H9 (cell line): ENCODE results near the gene GTF2F2. TPM values are rescaled to one million over a fixed set of nuclear protein-coding genes. Genes with fewer than 3 reads are reported as not detected.

Source experiments
- DNase-seq: peaks from one replicate; pipeline ENCODE4 v3.0.0-alpha.2; 2017
- H2AFZ ChIP-seq: one replicate; pipeline ENCODE4 v1.6.1; 2013; ENCODE audit warnings: mild to moderate bottlenecking, low read length, control low read depth, moderate library complexity
- H2AK5ac ChIP-seq: 2 replicates; pipeline ENCODE4 v1.6.1; 2013; ENCODE audit warnings: low read length, control low read depth, mixed read lengths; ENCODE audit not compliant: insufficient read length
- H2BK120ac ChIP-seq: one replicate; pipeline ENCODE4 v1.6.1; 2013; ENCODE audit warnings: low read depth, mild to moderate bottlenecking, low read length, control low read depth, inconsistent platforms; ENCODE audit not compliant: poor library complexity, severe bottlenecking
- H2BK12ac ChIP-seq: 2 replicates; pipeline ENCODE4 v1.6.1; 2013; ENCODE audit warnings: low read length, control low read depth, mixed read lengths, low read depth; ENCODE audit not compliant: insufficient read length
- H2BK15ac ChIP-seq: 2 replicates; pipeline ENCODE4 v1.6.1; 2013; ENCODE audit warnings: low read depth, low read length, control low read depth
- H2BK20ac ChIP-seq: one replicate; pipeline ENCODE4 v1.6.1; 2013; ENCODE audit warnings: low read depth, mild to moderate bottlenecking, low read length, control low read depth, inconsistent platforms; ENCODE audit not compliant: poor library complexity, severe bottlenecking
- H2BK5ac ChIP-seq: 2 replicates; pipeline ENCODE4 v1.6.1; 2013; ENCODE audit warnings: low read length, control low read depth, mixed read lengths; ENCODE audit not compliant: insufficient read length
- H3K14ac ChIP-seq: 2 replicates; pipeline ENCODE4 v1.6.1; 2013; ENCODE audit warnings: low read length, control low read depth; ENCODE audit not compliant: insufficient read depth
- H3K18ac ChIP-seq: 2 replicates; pipeline ENCODE4 v1.6.1; 2013; ENCODE audit warnings: low read depth, mild to moderate bottlenecking, mixed read lengths, low read length, control low read depth; ENCODE audit not compliant: insufficient read length
- H3K23ac ChIP-seq: 2 replicates; pipeline ENCODE4 v1.6.1; 2013; ENCODE audit warnings: low read length, control low read depth, mixed read lengths, low read depth; ENCODE audit not compliant: insufficient read length
- H3K23me2 ChIP-seq: 2 replicates; pipeline ENCODE4 v1.6.1; 2013; ENCODE audit warnings: low read depth, mild to moderate bottlenecking, mixed read lengths, low read length, control low read depth; ENCODE audit not compliant: insufficient read length, poor library complexity, severe bottlenecking
- H3K27ac ChIP-seq: 2 replicates; pipeline ENCODE4 v1.5.1; 2013; ENCODE audit warnings: low read length, control low read depth, mixed read lengths, low read depth; ENCODE audit not compliant: insufficient read length
- H3K27me3 ChIP-seq: 2 replicates; pipeline ENCODE4 v1.6.1; 2013; ENCODE audit warnings: low read length, control low read depth, inconsistent platforms; ENCODE audit not compliant: insufficient read depth
- H3K4ac ChIP-seq: 2 replicates; pipeline ENCODE4 v1.6.1; 2013; ENCODE audit warnings: low read depth, mild to moderate bottlenecking, control low read depth, inconsistent platforms, low read length, moderate library complexity
- H3K4me1 ChIP-seq: 2 replicates; pipeline ENCODE4 v1.6.1; 2013; ENCODE audit warnings: low read length, control low read depth, inconsistent platforms; ENCODE audit not compliant: insufficient read depth
- H3K4me2 ChIP-seq: 2 replicates; pipeline ENCODE4 v1.6.1; 2013; ENCODE audit warnings: low read length, control low read depth, mixed read lengths; ENCODE audit not compliant: insufficient read length, insufficient read depth
- H3K56ac ChIP-seq: 2 replicates; pipeline ENCODE4 v1.6.1; 2013; ENCODE audit warnings: low read depth, mild to moderate bottlenecking, mixed read lengths, low read length, control low read depth; ENCODE audit not compliant: insufficient read length
- H3K79me1 ChIP-seq: 2 replicates; pipeline ENCODE4 v1.6.1; 2013; ENCODE audit warnings: low read depth, mild to moderate bottlenecking, moderate library complexity, low read length, control low read depth, inconsistent platforms; ENCODE audit not compliant: insufficient read depth, poor library complexity, severe bottlenecking
- H3K79me2 ChIP-seq: 2 replicates; pipeline ENCODE4 v1.6.1; 2013; ENCODE audit warnings: low read length, control low read depth, inconsistent platforms; ENCODE audit not compliant: insufficient read depth
- H3K9ac ChIP-seq: 2 replicates; pipeline ENCODE4 v1.6.1; 2013; ENCODE audit warnings: low read length, control low read depth, mixed read lengths; ENCODE audit not compliant: insufficient read length; ENCODE audit errors: extremely low read depth
- H3K9me3 ChIP-seq: one replicate; pipeline ENCODE4 v1.6.1; 2013; ENCODE audit warnings: low read depth, low read length, inconsistent platforms; ENCODE audit not compliant: control insufficient read depth
- H3T11ph ChIP-seq: one replicate; pipeline ENCODE4 v1.6.1; 2013; ENCODE audit warnings: mild to moderate bottlenecking, low read length, control low read depth, inconsistent platforms
- H4K20me1 ChIP-seq: one replicate; pipeline ENCODE4 v1.6.1; 2013; ENCODE audit not compliant: control insufficient read depth, insufficient read length, insufficient read depth
- H4K5ac ChIP-seq: 2 replicates; pipeline ENCODE4 v1.6.1; 2013; ENCODE audit warnings: low read depth, mild to moderate bottlenecking, mixed read lengths, low read length, control low read depth; ENCODE audit not compliant: insufficient read length
- H4K8ac ChIP-seq: replicated peaks from 2 replicates; pipeline ENCODE4 v1.6.1; 2013; ENCODE audit warnings: low read length, control low read depth, mixed read lengths, low read depth; ENCODE audit not compliant: insufficient read length
- H4K91ac ChIP-seq: 2 replicates; pipeline ENCODE4 v1.6.1; 2013; ENCODE audit warnings: low read depth, mild to moderate bottlenecking, moderate library complexity, mixed read lengths, low read length, control low read depth; ENCODE audit not compliant: insufficient read length
- H3K27ac Mint-ChIP-seq, 3 experiments: 2 replicates in 2 of 3; 3 replicates in 1 of 3; pipeline ENCODE4 v1.8.0; 2020 to 2021; ENCODE audit warnings: mixed read lengths in 3 of 3, mild to moderate bottlenecking in 1 of 3, moderate library complexity in 1 of 3
- H3K27me3 Mint-ChIP-seq: 2 replicates; pipeline ENCODE4 v1.8.0; 2021; ENCODE audit warnings: low read depth, mild to moderate bottlenecking, moderate library complexity, mixed read lengths
- H3K36me3 Mint-ChIP-seq, 3 experiments: 2 replicates in 2 of 3; 3 replicates in 1 of 3; pipeline ENCODE4 v1.8.0; 2020 to 2021; ENCODE audit warnings: low read depth in 3 of 3, mixed read lengths in 3 of 3; ENCODE audit not compliant: insufficient read depth in 1 of 3
- H3K4me1 Mint-ChIP-seq, 2 experiments: 2 replicates each; pipeline ENCODE4 v1.8.0; 2020; ENCODE audit warnings: mixed read lengths in 2 of 2
- H3K4me3 Mint-ChIP-seq, 2 experiments: 2 replicates in 1 of 2; 3 replicates in 1 of 2; pipeline ENCODE4 v1.8.0; 2020 to 2021; ENCODE audit warnings: mild to moderate bottlenecking in 2 of 2, mixed read lengths in 2 of 2, moderate library complexity in 1 of 2
- H3K9me3 Mint-ChIP-seq, 2 experiments: 2 replicates in 1 of 2; 3 replicates in 1 of 2; pipeline ENCODE4 v1.8.0; 2020; ENCODE audit warnings: mild to moderate bottlenecking in 2 of 2, mixed read lengths in 2 of 2, moderate library complexity in 1 of 2
- CTCF ChIP-seq: fragments of 200-600 bp; sonication (generic); conservative IDR thresholded peaks from 3 replicates; pipeline ENCODE4 v1.8.0; 2021; ENCODE audit warnings: antibody characterized with exemption, mild to moderate bottlenecking
- total RNA-seq: library from RNA; stranded (reverse); gene quantifications from 2 replicates; pipeline ENCODE4 v1.2.1, GENCODE V29; 2021

GTF2F2 gene
- total RNA-seq, 1 experiment from 2014 or later: 29.6 TPM

GRCh38 chr13:45306966-45307365, 186.7 kb downstream of the GTF2F2 start:
- peaks cover 28 to 41% of the 10 kb centered on the region in 2 experiments for H3K4me1 Mint-ChIP-seq
- H3K27me3 Mint-ChIP-seq: peaks cover 2% of the 10 kb centered on the region; the same call in 1 of the 2 replicates
- Histone ChIP-seq H3K4me1 (peaks cover 11% of the 10 kb centered on the region; the same call in 1 of the 2 replicates), H3K79me2 (no peaks in the 10 kb centered on the region), H3K56ac (no peak overlapping the region), H3K23ac (no peak overlapping the region), H3K27ac (no peak overlapping the region), H3K27me3 (no peaks in the 10 kb centered on the region), H2BK5ac (no peak overlapping the region), H4K20me1 (no peaks in the 10 kb centered on the region), H3K4ac (no peak overlapping the region), H3T11ph (no peak overlapping the region), H2BK20ac (no peak overlapping the region), H3K14ac (no peak overlapping the region), H3K79me1 (no peaks in the 10 kb centered on the region), H2BK15ac (no peak overlapping the region), H2BK12ac (no peak overlapping the region), H3K4me2 (no peak overlapping the region), H4K91ac (no peak overlapping the region), H2AK5ac (no peak overlapping the region), H3K9me3 (no peaks in the 10 kb centered on the region), H4K5ac (no peak overlapping the region), H3K23me2 (peaks cover 6% of the 10 kb centered on the region), H3K18ac (no peak overlapping the region), H2AFZ (no peak overlapping the region), H2BK120ac (no peak overlapping the region), H3K9ac (no peak overlapping the region), H4K8ac (no peak overlapping the region)
- no peak for TF ChIP-seq CTCF
- H3K36me3 Mint-ChIP-seq: no peaks in the 10 kb centered on the region
- no peaks in the 10 kb centered on the region for H3K9me3 Mint-ChIP-seq
- no peak for DNase-seq
- no peak overlapping the region for H3K27ac Mint-ChIP-seq
- no peak overlapping the region for H3K4me3 Mint-ChIP-seq
